Right lobe of liver (tissue), 6 donors: ENCODE measurements around the gene EVI5. TPM values are rescaled to one million over a fixed set of nuclear protein-coding genes. Genes with fewer than 3 reads are reported as not detected.

ENCODE experiments used
- ATAC-seq, 4 donors: fragments of 200-7000 bp; cut with Tn5 transposase; one replicate each; pipeline ENCODE4 v1.9.1; 2020; ENCODE audit warnings: mild to moderate bottlenecking in 4 of 4, moderate library complexity in 4 of 4
- DNase-seq, 3 donors: peaks; one replicate each; pipeline ENCODE4 v3.0.0-alpha.2; 2020
- H3K27ac ChIP-seq, 3 donors: fragments of 200-600 bp; one replicate each; pipeline ENCODE4 v1.8.0; 2022
- H3K27me3 ChIP-seq, 2 donors: fragments of 200-600 bp; one replicate each; pipeline ENCODE4 v1.8.0; 2022
- H3K36me3 ChIP-seq, 4 donors: fragments of 200-600 bp; sonication (generic) in 1 of 4; one replicate each; pipeline versions ENCODE4 v1.5.1 to v1.8.0; 2017 to 2022; ENCODE audit warnings: control low read depth in 1 of 4
- H3K4me1 ChIP-seq, 4 donors: fragments of 200-600 bp; sonication (generic) in 1 of 4; one replicate each; pipeline versions ENCODE4 v1.5.1 to v1.8.0; 2017 to 2022; ENCODE audit warnings: control low read depth in 1 of 4
- H3K4me3 ChIP-seq, 3 donors: fragments of 200-600 bp; one replicate each; pipeline ENCODE4 v1.8.0; 2022
- H3K9me3 ChIP-seq, 4 donors: fragments of 200-600 bp; sonication (generic) in 1 of 4; one replicate each; pipeline versions ENCODE4 v1.5.1 to v1.8.0; 2017 to 2022; ENCODE audit warnings: control low read depth in 1 of 4
- POLR2A ChIP-seq: fragments of 450-650 bp; IDR thresholded peaks from one replicate; pipeline ENCODE4 v1.6.1; 2017; ENCODE audit warnings: antibody characterized with exemption, mild to moderate bottlenecking
- WGBS: methylation state at CpG from one replicate; pipeline ENCODE4 v1.1.6; 2018; ENCODE audit warnings: low coverage, low lambda C conversion rate; ENCODE audit not compliant: insufficient coverage; ENCODE audit errors: missing lambda C conversion rate; 5-methylcytosine and 5-hydroxymethylcytosine counted together
- intact Hi-C, 2 donors: fragments of 100-400 bp; cut with DNase I; formaldehyde crosslinking; loops; one replicate each; pipeline versions ENCODE4 v1.11.2 to v1.14.1; 2022
- total RNA-seq, 6 experiments: library from RNA; depleted of rRNA in 2 of 6; stranded (reverse); fragments of >200 nt in 2 of 6; fragmentation: NEBNext Ultra II Directional in 3 of 6; extraction: Animal tissue kit (Norgen Biotek cat#: 25700) in 3 of 6; gene quantifications; one replicate each; pipeline versions ENCODE4 v1.1.0 to v1.2.4, GENCODE V29; 2016 to 2023
- TF ChIP-seq, protein P1 (sequence below), 4 donors: fragments of 200-600 bp in 3 of 4; fragments of 450-650 bp in 1 of 4; IDR thresholded peaks; one replicate each; pipeline versions ENCODE4 v1.5.1 to v1.8.0; 2016 to 2022; ENCODE audit warnings: antibody characterized with exemption in 4 of 4, mild to moderate bottlenecking in 2 of 4
- donor health status: DM: no; HTN: yes; CAD: no.
- donor health status: DM: no; HTN: no; CAD: no.
- donor health status: DM: no; HTN: no; CAD: no.
- donor health status: DM: no; HTN: yes; CAD: no.
- donor health status: DM: no; HTN: yes; CAD: no.

Gene EVI5
- total RNA-seq, 6 experiments from 2014 or later: 12.8 to 27.7 (median 19.0) TPM

DNA sequence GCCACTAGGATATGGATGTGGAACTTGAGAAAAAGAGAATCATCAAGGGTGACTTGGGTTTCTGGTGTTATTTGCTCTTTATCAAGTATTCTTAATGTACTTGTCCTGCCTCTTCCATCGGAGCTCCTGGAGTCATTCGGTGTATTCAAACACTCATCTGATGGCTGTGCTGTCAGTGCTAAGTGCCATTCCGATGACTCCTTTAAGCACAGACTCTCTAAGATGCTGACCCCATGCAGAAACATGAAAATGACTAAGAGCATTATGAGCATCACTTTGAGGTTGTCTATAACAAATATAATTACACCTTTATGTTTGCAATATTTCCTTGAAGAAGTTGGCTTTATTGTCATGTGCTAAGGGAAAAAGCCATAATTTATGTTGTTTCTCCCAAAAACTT lies 35.6 kb upstream of the EVI5 start:
- intact Hi-C loops: no loop called here

DNA sequence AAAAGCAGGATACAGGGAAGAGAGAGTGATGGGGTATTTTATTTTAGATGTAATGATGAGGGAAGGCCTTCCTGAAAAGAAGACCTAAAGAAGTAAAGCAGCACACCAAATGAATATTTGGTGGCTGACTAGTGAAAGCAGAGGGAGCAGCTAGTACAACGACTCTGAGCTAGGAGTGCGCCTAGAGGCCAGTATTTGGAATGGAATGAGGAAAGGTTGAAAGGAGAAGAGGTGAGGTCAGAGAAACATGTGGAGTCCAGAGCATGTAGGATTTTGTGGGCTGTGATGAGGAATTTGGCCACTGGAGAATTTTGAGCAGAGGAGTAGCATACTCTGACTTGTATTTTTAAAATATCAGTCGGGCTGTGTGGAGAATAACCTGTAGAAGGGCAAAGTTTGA lies 35.1 kb upstream of the EVI5 start:
- no peak for ATAC-seq
- Histone ChIP-seq H3K27me3 (no peaks in the 10 kb centered on the region), H3K4me3 (no peak overlapping the region), H3K27ac (no peak overlapping the region), H3K9me3 (no peaks in the 10 kb centered on the region), H3K4me1 (peaks cover 0 to 9% (median 0%) of the 10 kb centered on the region in 4 donors), H3K36me3 (no peaks in the 10 kb centered on the region)
- WGBS: 55% methylated on average over 3 of the region's 3 CpGs
- TF ChIP-seq POLR2A: no peak
- TF ChIP-seq, protein P1, sequence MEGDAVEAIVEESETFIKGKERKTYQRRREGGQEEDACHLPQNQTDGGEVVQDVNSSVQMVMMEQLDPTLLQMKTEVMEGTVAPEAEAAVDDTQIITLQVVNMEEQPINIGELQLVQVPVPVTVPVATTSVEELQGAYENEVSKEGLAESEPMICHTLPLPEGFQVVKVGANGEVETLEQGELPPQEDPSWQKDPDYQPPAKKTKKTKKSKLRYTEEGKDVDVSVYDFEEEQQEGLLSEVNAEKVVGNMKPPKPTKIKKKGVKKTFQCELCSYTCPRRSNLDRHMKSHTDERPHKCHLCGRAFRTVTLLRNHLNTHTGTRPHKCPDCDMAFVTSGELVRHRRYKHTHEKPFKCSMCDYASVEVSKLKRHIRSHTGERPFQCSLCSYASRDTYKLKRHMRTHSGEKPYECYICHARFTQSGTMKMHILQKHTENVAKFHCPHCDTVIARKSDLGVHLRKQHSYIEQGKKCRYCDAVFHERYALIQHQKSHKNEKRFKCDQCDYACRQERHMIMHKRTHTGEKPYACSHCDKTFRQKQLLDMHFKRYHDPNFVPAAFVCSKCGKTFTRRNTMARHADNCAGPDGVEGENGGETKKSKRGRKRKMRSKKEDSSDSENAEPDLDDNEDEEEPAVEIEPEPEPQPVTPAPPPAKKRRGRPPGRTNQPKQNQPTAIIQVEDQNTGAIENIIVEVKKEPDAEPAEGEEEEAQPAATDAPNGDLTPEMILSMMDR (IDR thresholded peaks at IDR 0.05): no peak
- DNase-seq: no peak
- intact Hi-C loops: no loop called here

More for the DNA sequence above, 35.6 kb upstream of the EVI5 start:
- Histone ChIP-seq H3K4me3 (no peak overlapping the region), H3K27me3 (no peaks in the 10 kb centered on the region), H3K36me3 (no peaks in the 10 kb centered on the region), H3K4me1 (peaks cover 0 to 9% (median 0%) of the 10 kb centered on the region in 4 donors), H3K9me3 (no peaks in the 10 kb centered on the region), H3K27ac (no peak overlapping the region)
- ATAC-seq: no peak
- 100% methylated on average over 3 of the region's 3 CpGs for WGBS
- TF ChIP-seq, protein P1 (IDR thresholded peaks at IDR 0.05): no peak
- no peak for TF ChIP-seq POLR2A
- no peak for DNase-seq

DNA sequence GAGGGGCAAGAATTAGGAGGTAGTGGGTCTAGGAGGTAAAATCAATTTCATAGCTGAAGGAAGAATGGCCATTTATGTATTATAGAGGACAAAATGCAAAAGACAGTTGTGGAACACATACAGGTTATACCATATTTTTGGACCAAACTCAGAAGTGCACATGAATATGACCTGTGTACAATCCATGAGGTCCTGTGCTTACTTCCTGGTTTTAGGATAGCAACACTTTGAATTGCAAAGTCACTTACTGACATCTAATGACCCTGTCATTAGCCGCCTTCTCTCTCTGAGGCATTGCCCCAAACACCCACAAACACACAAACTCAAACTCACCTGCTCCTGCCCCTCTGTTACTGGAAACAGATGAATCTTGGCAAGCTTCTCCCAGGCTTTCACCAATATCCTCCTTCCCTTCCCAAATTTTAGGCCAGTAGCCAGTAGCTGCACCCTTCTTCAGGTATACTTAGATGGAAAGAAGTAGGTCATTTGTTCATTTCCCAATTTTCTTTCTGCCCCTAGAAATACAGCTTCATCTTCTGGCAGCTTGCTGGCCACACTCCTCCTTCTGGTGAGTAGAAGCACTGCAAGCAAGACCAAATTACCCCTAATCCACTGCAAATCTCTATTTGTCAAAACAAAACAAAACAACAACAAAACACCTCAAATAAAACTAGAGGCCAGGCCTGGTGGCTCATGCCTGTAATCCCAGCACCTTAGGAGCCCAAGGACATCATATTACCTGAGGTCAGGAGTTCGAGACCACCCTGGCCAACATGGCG lies 33.3 kb upstream of the EVI5 start:
- intact Hi-C loops: no loop called here
- no peak overlapping the region for H3K27ac ChIP-seq
- WGBS: 81% methylated on average over 3 of the region's 3 CpGs
- H3K4me3 ChIP-seq: no peak overlapping the region
- DNase-seq (no peak), ATAC-seq (peak; percentile 64 to 81 (median 76))
- H3K4me1 ChIP-seq: peaks cover 0 to 9% (median 0%) of the 10 kb centered on the region in 4 donors
- no peaks in the 10 kb centered on the region for H3K9me3 ChIP-seq
- no peak for TF ChIP-seq POLR2A
- TF ChIP-seq, protein P1 (IDR thresholded peaks at IDR 0.05): peak; percentile 52 to 74 (median 61)
- no peaks in the 10 kb centered on the region for H3K27me3 ChIP-seq
- no peaks in the 10 kb centered on the region for H3K36me3 ChIP-seq

DNA sequence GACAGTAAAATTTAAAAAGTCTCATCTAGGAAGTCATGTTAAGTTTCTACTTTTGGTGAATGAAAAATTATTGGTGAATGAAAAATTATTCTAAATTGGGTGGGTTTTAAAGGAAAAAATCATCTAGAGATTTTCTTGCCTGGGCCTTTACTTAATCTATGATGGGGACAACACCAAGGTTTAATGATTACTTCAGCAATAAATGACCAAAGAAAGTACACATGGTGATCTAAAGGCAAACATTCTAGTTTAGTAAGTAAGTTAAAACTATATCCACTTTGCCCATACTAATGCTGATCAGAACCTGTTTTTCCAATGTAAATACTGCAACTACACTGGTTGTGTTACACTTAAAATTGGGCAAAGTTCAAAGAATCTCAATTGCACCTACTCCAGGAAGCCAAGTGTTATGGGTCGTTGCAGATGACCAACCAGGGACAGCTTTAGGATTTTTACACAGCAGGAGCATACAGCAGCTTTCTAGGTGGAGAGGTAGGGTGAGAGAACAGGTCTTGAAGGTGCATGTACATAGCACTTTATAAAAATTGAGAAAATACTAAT lies 32.3 kb upstream of the EVI5 start:
- peak; percentile 28 to 78 (median 63) for ATAC-seq
- Histone ChIP-seq H3K9me3 (no peaks in the 10 kb centered on the region), H3K27ac (no peak overlapping the region), H3K4me1 (peaks cover 0 to 9% (median 0%) of the 10 kb centered on the region in 4 donors), H3K27me3 (no peaks in the 10 kb centered on the region), H3K4me3 (no peak overlapping the region), H3K36me3 (no peaks in the 10 kb centered on the region)
- TF ChIP-seq POLR2A: no peak
- TF ChIP-seq, protein P1 (IDR thresholded peaks at IDR 0.05): no peak
- WGBS: 22% methylated on average over 1 of the region's 1 CpG
- intact Hi-C loops: no loop called here
- DNase-seq: no peak
